ENCODE measurements around the gene PLCL2.

Gene PLCL2

DNA sequence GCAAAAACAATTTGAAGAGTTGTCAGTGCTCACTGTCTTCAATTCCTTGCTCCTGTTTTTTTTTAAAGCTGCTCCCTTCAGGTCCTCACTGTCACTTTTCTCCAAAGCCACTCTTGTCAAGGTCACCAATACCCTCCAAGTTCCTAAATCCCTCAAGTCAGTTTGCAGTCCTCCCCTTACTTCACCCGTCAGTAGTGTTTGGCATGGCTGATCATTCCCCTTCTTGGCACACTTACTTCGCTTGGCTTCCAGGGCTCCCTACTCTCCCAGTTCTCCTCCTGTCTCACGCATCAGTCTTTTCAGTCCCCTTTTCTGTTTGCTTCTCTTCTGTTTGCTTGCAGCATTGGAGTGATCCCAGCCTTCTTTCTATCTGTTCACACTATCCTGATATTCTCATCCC lies 25.5 kb downstream of the PLCL2 start:
- Histone ChIP-seq H3K4me1 (ENCODE audit: insufficient read depth, low read length) (no peaks in the 10 kb centered on the region), H3K4me3 (ENCODE audit: low read depth in 1 of 2, low read length in 2 of 2) (no peak overlapping the region), H3K36me3 (ENCODE audit: insufficient read depth, low read length) (no peaks in the 10 kb centered on the region), H3K9me3 (ENCODE audit: low read length) (no peaks in the 10 kb centered on the region), H3K9ac (ENCODE audit: low read length) (no peak overlapping the region), H3K27me3 (ENCODE audit: control insufficient read depth in 1 of 2, insufficient read depth in 2 of 2, low read length in 2 of 2) (no peaks in the 10 kb centered on the region), H3K27ac (ENCODE audit: low read depth, low read length) (no peak overlapping the region)

DNA sequence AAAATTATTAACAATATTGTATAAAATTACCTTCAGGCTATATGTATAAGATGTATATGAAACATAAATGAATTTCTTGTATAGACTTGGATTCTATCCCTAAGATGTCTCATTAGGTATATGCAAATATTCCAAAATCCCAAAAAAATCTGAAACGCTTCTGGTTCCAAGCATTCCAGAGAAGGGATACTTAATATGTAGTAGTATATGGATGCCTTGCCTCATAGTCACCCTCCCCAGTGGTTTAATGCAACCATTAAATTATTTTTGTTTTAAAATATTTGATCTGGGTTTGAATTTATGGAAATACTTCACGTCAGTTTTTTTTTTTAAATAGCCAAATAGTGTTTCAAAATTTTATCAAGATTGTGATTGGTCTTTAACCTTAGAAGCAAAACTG lies 27.2 kb downstream of the PLCL2 start:
- H3K27me3 ChIP-seq (ENCODE audit: control insufficient read depth in 1 of 2, insufficient read depth in 2 of 2, low read length in 2 of 2), result no peaks in the 10 kb centered on the region
- no peak overlapping the region for H3K27ac ChIP-seq (ENCODE audit: low read depth, low read length)
- H3K9ac ChIP-seq (ENCODE audit: low read length), result no peak overlapping the region
- H3K9me3 ChIP-seq (ENCODE audit: low read length), result no peaks in the 10 kb centered on the region
- no peaks in the 10 kb centered on the region for H3K36me3 ChIP-seq (ENCODE audit: insufficient read depth, low read length)
- no peaks in the 10 kb centered on the region for H3K4me1 ChIP-seq (ENCODE audit: insufficient read depth, low read length)
- H3K4me3 ChIP-seq (ENCODE audit: low read depth in 1 of 2, low read length in 2 of 2), result no peak overlapping the region

DNA sequence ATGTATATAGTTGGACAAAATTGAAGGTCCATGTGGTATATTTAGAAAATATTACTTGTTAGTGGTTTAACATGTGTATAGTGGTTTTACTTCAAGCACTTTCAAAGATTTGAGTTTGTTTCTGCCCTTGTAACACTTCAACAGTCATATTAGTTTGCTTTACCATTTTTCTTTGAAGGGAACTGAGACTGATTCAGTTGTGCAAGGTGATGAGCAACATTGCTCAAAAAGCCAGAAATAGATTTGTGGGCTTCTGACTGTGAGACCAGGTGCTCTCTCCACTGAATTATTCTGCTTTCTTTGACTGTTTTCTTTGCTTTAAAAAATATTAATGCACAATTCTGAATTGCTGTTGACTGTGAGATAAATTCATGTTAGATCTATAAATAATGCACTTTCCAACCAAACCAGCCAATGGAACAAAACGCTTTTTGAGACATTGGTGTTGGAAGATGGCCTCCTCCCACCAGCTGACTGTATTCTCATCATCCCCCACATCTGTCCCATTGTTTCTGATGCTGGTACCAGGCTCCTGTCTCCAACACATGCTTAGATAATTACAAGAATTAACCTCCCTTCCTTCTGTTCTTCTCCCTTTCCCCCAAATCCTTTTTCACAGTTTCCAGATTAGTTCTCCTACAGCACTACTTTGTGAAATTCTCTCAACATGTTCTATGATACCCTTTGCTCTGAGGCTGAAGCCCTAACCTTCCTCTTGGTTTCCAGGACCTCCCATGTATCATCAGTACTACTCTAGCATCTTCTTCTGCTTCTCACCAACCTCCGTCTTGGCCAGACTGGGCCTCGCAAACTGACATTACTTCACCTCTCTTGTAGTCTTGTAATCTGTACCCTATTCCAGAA lies 27.9 kb downstream of the PLCL2 start:
- Histone ChIP-seq H3K27me3 (ENCODE audit: control insufficient read depth in 1 of 2, insufficient read depth in 2 of 2, low read length in 2 of 2) (no peaks in the 10 kb centered on the region), H3K36me3 (ENCODE audit: insufficient read depth, low read length) (no peaks in the 10 kb centered on the region), H3K9ac (ENCODE audit: low read length) (no peak overlapping the region), H3K27ac (ENCODE audit: low read depth, low read length) (no peak overlapping the region), H3K4me1 (ENCODE audit: insufficient read depth, low read length) (no peaks in the 10 kb centered on the region), H3K4me3 (ENCODE audit: low read depth in 1 of 2, low read length in 2 of 2) (no peak overlapping the region), H3K9me3 (ENCODE audit: low read length) (no peaks in the 10 kb centered on the region)

DNA sequence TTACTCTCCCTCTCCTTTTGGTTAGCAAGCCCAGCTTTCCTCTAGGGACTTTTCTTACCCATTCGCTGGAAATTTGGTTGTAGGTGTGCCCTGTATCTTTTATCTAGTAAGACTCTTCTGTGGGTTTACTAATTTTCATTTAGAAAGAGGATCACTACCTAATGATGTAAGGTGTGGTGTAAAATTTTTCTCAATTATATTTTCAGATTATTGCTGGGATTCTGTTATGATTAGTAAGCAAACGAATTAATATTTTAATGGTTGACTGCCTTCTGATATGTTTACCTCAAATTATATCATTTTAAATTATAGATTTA lies 28.5 kb downstream of the PLCL2 start:
- Histone ChIP-seq H3K9me3 (ENCODE audit: low read length) (no peaks in the 10 kb centered on the region), H3K27ac (ENCODE audit: low read depth, low read length) (no peak overlapping the region), H3K9ac (ENCODE audit: low read length) (no peak overlapping the region), H3K4me3 (ENCODE audit: low read depth in 1 of 2, low read length in 2 of 2) (no peak overlapping the region), H3K4me1 (ENCODE audit: insufficient read depth, low read length) (no peaks in the 10 kb centered on the region), H3K27me3 (ENCODE audit: control insufficient read depth in 1 of 2, insufficient read depth in 2 of 2, low read length in 2 of 2) (no peaks in the 10 kb centered on the region), H3K36me3 (ENCODE audit: insufficient read depth, low read length) (no peaks in the 10 kb centered on the region)

DNA sequence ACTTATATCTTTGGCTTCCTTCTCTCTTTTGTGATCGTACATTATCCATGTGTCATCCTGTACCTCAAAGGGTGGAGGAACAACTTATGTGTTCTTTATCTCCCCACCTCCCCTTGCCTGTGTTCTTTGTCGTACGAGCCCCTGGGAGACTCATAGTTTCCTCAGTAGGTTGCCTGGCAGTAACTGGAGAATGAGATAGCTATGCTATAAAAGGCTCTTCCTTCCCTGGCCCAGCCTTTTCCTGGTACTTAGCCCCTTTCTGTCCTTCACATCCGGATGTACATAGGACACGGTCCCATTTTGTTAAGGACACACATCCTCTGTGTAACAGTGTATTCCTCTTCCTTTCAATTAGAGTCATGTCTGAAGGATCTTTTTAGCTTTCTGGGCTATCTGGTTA lies 32.1 kb downstream of the PLCL2 start:
- no peaks in the 10 kb centered on the region for H3K27me3 ChIP-seq (ENCODE audit: control insufficient read depth in 1 of 2, insufficient read depth in 2 of 2, low read length in 2 of 2)
- H3K4me1 ChIP-seq (ENCODE audit: insufficient read depth, low read length), result no peaks in the 10 kb centered on the region
- H3K9ac ChIP-seq (ENCODE audit: low read length), result no peak overlapping the region
- no peaks in the 10 kb centered on the region for H3K36me3 ChIP-seq (ENCODE audit: insufficient read depth, low read length)
- H3K27ac ChIP-seq (ENCODE audit: low read depth, low read length), result no peak overlapping the region
- no peak overlapping the region for H3K4me3 ChIP-seq (ENCODE audit: low read depth in 1 of 2, low read length in 2 of 2)
- no peaks in the 10 kb centered on the region for H3K9me3 ChIP-seq (ENCODE audit: low read length)

DNA sequence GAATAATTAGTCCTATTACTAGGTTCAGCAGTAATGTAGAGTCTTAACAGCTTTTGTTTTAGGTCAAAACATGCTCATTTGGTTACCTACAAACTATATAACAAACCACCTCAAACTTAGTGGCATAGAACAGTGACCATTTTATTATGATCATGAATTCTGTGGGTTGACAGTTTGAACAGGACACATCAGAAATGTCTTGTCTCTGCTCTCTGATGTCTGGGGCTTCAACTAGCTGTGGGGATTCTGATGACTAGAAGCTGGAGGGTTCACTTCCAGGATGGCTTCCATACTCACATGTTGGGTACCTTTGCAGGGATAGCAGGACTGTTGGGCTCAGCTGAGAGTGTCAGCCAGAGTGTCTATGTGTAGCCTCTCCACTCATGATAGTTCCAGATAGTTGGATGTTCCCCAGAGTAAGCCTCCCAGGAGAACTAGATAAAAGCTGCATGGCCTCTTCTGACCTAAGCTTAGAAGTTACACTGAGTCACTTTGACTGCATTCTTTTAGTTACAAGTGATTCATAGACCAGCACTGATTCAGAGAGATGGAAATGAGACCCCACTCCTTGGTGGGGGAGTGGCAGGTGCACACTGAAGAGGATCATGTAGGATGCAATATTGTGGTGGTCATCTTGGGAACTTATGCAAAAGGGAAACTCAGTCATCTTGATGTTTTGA lies 32.6 kb downstream of the PLCL2 start:
- no peaks in the 10 kb centered on the region for H3K4me1 ChIP-seq (ENCODE audit: insufficient read depth, low read length)
- H3K9me3 ChIP-seq (ENCODE audit: low read length), result no peaks in the 10 kb centered on the region
- H3K36me3 ChIP-seq (ENCODE audit: insufficient read depth, low read length), result no peaks in the 10 kb centered on the region
- H3K27ac ChIP-seq (ENCODE audit: low read depth, low read length), result no peak overlapping the region
- no peak overlapping the region for H3K9ac ChIP-seq (ENCODE audit: low read length)
- no peaks in the 10 kb centered on the region for H3K27me3 ChIP-seq (ENCODE audit: control insufficient read depth in 1 of 2, insufficient read depth in 2 of 2, low read length in 2 of 2)
- H3K4me3 ChIP-seq (ENCODE audit: low read depth in 1 of 2, low read length in 2 of 2), result no peak overlapping the region

DNA sequence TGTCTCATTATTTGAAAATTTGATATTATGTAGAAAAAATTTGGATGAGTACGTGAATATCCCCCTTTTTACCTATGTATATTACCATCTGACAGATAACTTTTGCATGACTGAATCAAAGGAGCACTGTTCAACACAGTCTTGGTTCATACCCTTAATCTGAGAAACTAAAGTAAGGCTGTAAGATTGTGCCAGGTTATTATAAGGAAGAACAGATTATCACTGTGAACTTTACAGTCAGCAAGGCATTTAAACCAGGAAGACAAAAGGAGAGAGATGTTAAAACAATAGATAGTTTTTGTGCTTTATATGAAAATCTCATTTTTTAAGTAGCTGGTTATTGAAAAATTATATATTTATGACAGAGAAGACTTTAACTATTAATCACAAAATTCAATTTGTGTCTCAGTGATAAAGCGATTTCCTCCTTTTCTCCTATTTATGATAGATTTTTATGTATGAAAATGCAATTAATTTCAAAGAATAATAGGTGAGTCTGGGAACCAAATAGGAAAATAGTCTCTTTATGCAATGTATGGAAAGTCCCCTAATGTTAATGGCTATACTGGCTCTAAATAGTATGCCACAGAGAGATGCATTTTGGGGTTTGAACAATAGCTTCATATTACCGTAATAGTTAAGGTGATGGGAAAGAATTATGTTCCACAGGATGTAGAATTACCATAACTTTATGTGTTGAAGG lies 33.4 kb downstream of the PLCL2 start:
- H3K9me3 ChIP-seq (ENCODE audit: low read length), result no peaks in the 10 kb centered on the region
- no peak overlapping the region for H3K4me3 ChIP-seq (ENCODE audit: low read depth in 1 of 2, low read length in 2 of 2)
- H3K27ac ChIP-seq (ENCODE audit: low read depth, low read length), result no peak overlapping the region
- no peaks in the 10 kb centered on the region for H3K36me3 ChIP-seq (ENCODE audit: insufficient read depth, low read length)
- no peaks in the 10 kb centered on the region for H3K27me3 ChIP-seq (ENCODE audit: control insufficient read depth in 1 of 2, insufficient read depth in 2 of 2, low read length in 2 of 2)
- H3K4me1 ChIP-seq (ENCODE audit: insufficient read depth, low read length), result no peaks in the 10 kb centered on the region
- no peak overlapping the region for H3K9ac ChIP-seq (ENCODE audit: low read length)

DNA sequence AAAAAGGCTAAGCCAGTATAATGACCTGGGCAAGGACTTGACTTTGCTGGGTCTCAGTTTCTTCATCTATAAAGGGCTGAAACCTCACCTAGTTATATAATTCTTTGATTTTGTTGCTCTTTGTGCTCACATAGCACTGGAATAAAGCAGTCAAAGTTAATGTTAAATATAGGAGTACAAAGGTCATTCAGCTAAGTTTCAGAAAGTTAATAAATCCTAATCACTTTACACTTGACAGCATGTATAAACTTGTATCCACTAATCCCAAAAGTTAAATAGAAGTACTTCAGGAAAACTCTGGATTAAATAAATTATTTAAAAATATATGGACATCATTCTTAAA lies 33.9 kb downstream of the PLCL2 start:
- no peaks in the 10 kb centered on the region for H3K4me1 ChIP-seq (ENCODE audit: insufficient read depth, low read length)
- no peaks in the 10 kb centered on the region for H3K36me3 ChIP-seq (ENCODE audit: insufficient read depth, low read length)
- H3K27me3 ChIP-seq (ENCODE audit: control insufficient read depth in 1 of 2, insufficient read depth in 2 of 2, low read length in 2 of 2), result no peaks in the 10 kb centered on the region
- no peaks in the 10 kb centered on the region for H3K9me3 ChIP-seq (ENCODE audit: low read length)
- no peak overlapping the region for H3K4me3 ChIP-seq (ENCODE audit: low read depth in 1 of 2, low read length in 2 of 2)
- H3K9ac ChIP-seq (ENCODE audit: low read length), result no peak overlapping the region
- no peak overlapping the region for H3K27ac ChIP-seq (ENCODE audit: low read depth, low read length)

DNA sequence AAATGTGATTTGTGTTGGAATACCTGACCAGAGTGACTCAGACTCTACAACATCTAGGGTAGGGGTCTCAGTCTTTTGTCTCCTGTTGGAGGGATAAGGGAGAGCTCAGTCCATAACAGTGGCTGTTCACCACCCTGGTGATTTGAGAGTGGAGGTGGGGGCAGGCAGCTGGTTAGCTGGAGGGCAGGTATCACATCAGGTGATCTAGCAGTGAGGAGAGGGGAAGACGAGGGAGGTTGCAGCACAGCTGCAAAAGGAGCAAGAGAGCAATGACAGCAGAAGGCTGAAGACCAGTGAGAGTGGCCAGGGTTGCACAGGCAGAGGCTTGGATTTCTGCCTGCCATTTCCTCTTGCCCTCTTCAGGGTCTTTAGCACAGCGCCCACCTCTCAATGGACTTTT lies 38.4 kb downstream of the PLCL2 start:
- no peaks in the 10 kb centered on the region for H3K4me1 ChIP-seq (ENCODE audit: insufficient read depth, low read length)
- H3K4me3 ChIP-seq (ENCODE audit: low read depth in 1 of 2, low read length in 2 of 2), result no peak overlapping the region
- H3K27me3 ChIP-seq (ENCODE audit: control insufficient read depth in 1 of 2, insufficient read depth in 2 of 2, low read length in 2 of 2), result no peaks in the 10 kb centered on the region
- H3K9me3 ChIP-seq (ENCODE audit: low read length), result no peaks in the 10 kb centered on the region
- H3K36me3 ChIP-seq (ENCODE audit: insufficient read depth, low read length), result no peaks in the 10 kb centered on the region
- no peak overlapping the region for H3K27ac ChIP-seq (ENCODE audit: low read depth, low read length)
- H3K9ac ChIP-seq (ENCODE audit: low read length), result no peak overlapping the region

DNA sequence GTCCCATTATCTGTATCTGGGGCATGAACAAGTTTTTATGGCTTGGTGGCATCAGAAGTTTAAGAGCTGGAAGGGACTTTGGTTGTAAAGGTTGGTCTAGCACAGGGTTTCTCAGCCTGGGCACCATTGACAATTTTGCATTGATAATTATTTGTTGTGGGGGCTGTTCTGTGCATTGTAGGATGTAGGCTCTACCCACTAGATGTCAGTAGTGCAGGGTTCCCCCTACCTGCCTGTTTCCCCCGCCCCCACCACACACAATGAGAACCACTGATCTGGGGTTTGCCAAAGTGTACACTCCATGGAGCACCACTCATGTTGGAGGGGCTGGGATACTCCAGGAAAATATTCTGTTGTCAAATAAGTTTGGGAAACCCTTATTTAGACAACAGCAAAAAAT lies 42.7 kb downstream of the PLCL2 start:
- no peaks in the 10 kb centered on the region for H3K27me3 ChIP-seq (ENCODE audit: control insufficient read depth in 1 of 2, insufficient read depth in 2 of 2, low read length in 2 of 2)
- H3K4me1 ChIP-seq (ENCODE audit: insufficient read depth, low read length), result peaks cover 6% of the 10 kb centered on the region
- H3K9me3 ChIP-seq (ENCODE audit: low read length), result no peaks in the 10 kb centered on the region
- no peak overlapping the region for H3K27ac ChIP-seq (ENCODE audit: low read depth, low read length)
- H3K9ac ChIP-seq (ENCODE audit: low read length), result no peak overlapping the region
- no peak overlapping the region for H3K4me3 ChIP-seq (ENCODE audit: low read depth in 1 of 2, low read length in 2 of 2)
- no peaks in the 10 kb centered on the region for H3K36me3 ChIP-seq (ENCODE audit: insufficient read depth, low read length)

DNA sequence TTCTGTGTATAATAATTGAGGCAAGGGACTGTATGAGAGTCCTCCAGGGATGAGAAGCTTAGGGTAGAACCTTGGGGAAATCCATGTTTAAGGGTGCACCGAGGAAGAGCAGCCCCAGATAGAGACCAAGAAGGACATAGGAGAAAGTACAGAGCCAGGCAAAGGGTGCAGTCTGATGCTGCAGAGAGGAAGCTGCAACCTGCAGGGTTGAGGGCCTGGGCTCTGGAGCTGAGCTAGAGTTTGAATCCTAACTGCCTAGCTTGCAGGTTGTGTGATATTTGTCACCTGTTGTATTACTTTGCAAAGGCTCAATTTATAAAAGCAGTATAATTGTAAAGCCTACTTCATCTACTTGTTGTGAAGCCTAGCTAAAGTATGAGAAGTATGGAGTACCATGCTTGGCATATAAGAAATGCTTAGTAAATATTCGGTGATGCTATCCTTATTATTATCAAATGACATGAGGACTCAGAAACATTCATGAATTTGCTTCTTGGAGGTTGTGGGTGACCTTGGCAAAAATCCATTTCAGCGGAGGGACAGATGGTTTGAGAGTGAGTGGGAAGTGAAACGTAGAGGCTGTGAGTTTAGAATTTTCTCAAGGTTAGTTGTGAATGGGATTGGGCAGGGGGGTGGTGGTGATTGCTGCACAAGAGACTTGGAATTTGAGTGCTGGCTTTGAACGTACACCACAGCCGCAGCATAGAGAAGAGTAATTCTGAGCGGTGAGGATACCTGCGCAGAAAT lies 43.8 kb downstream of the PLCL2 start:
- Histone ChIP-seq H3K36me3 (ENCODE audit: insufficient read depth, low read length) (no peaks in the 10 kb centered on the region), H3K4me3 (ENCODE audit: low read depth in 1 of 2, low read length in 2 of 2) (no peak overlapping the region), H3K9me3 (ENCODE audit: low read length) (no peaks in the 10 kb centered on the region), H3K27me3 (ENCODE audit: control insufficient read depth in 1 of 2, insufficient read depth in 2 of 2, low read length in 2 of 2) (no peaks in the 10 kb centered on the region), H3K27ac (ENCODE audit: low read depth, low read length) (no peak overlapping the region), H3K4me1 (ENCODE audit: insufficient read depth, low read length) (peaks cover 6% of the 10 kb centered on the region), H3K9ac (ENCODE audit: low read length) (no peak overlapping the region)

Data from muscle layer of colon (tissue), 2 donors.